ENCODE results near the gene LIMD2.

- TF ChIP-seq POLR2A (IDR thresholded peaks at IDR 0.05) (no peak), CTCF (IDR thresholded peaks at IDR 0.05) (no peak)
Observed at GRCh38 chr17:63740464-63741142, 40.7 kb upstream of the LIMD2 start.
